Astrocyte of the cerebellum (primary cell): ENCODE data around the gene TMEM134.
A peak's percentile ranks its signal among the peaks of the same experiment; 100 is the strongest.

Experiments used
- DNase-seq: peaks from one replicate; pipeline ENCODE4 v3.0.0-alpha.2; 2011; ENCODE audit warnings: low read depth
- H3K4me3 ChIP-seq: 2 replicates; pipeline ENCODE4 v1.5.1; 2011; ENCODE audit warnings: mild to moderate bottlenecking, low read depth, low read length, moderate library complexity
- in situ Hi-C: cut with HindIII; loops from 2 replicates; pipeline ENCODE4 v1.10.0; 2017; ENCODE audit warnings: low sequenced_read_pairs
- TF ChIP-seq, protein P1 (sequence below): IDR thresholded peaks from 2 replicates; pipeline ENCODE4 v1.5.1; 2012; ENCODE audit warnings: low read length, low read depth, moderate library complexity, mild to moderate bottlenecking; ENCODE audit errors: missing control alignments

Gene TMEM134

DNA sequence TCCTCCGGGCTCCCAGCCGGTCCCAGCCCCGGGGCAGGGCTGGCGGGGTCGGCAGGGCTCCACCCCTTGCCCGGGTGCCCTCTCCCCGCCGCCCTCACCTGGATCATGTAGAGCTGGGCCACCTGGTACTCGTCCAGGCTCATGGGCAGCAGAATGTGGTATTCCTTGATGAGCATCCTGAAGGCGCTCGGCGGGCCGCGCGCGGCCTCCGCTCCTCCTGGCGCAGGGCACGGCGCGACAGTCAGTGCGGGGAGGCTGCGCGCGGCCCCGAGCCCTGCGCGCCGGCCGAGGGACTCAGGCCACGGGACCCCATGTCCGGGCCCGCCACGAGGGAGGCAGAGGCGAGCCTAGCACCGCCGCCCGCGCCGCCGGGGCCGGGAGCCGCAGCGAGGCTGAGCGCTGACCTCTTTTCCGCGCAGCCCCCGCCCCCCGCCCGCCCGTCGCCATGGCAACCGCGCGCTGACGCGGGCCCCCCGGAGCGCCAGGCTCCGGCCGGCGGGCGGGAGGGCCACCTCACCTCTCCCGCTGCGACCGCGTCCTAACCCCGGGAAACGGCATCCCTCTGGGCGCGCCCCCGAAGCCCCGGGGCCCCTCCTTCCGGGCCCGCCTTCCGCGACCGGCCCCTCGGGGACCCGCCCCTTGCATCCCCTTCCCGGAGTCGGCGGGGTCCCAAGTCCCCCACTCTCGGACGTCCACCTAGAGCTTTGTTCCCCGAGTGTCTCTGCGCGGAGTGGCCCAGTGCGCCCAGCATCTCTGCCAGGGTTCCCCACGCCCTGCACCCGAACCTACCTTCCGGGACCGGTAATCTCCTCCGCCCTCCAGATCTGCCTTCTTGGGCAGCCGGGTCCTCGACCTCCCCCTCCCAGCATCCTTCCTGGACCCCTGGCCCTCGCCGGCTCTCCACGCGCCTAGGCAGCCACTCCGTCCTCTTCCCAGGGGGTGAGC lies 35.2 kb upstream of the TMEM134 start:
- TF ChIP-seq, protein P1, sequence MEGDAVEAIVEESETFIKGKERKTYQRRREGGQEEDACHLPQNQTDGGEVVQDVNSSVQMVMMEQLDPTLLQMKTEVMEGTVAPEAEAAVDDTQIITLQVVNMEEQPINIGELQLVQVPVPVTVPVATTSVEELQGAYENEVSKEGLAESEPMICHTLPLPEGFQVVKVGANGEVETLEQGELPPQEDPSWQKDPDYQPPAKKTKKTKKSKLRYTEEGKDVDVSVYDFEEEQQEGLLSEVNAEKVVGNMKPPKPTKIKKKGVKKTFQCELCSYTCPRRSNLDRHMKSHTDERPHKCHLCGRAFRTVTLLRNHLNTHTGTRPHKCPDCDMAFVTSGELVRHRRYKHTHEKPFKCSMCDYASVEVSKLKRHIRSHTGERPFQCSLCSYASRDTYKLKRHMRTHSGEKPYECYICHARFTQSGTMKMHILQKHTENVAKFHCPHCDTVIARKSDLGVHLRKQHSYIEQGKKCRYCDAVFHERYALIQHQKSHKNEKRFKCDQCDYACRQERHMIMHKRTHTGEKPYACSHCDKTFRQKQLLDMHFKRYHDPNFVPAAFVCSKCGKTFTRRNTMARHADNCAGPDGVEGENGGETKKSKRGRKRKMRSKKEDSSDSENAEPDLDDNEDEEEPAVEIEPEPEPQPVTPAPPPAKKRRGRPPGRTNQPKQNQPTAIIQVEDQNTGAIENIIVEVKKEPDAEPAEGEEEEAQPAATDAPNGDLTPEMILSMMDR: no peak
- no peak for DNase-seq
- H3K4me3 ChIP-seq: peak overlapping the region; percentile 56
- in situ Hi-C loops: no loop called here

- no peak for DNase-seq
- in situ Hi-C loops: no loop called here
- H3K4me3 ChIP-seq: peak overlapping the region; percentile 56
- TF ChIP-seq, protein P1: no peak
Measured at GRCh38 chr11:67503119-67504004, 34.3 kb upstream of the TMEM134 start.

- no peak for DNase-seq
- H3K4me3 ChIP-seq: no peak overlapping the region
- TF ChIP-seq, protein P1: no peak
- in situ Hi-C loops: no loop called here
Measured at GRCh38 chr11:67502328-67502979, 33.4 kb upstream of the TMEM134 start.

- H3K4me3 ChIP-seq: no peak overlapping the region
- no peak for DNase-seq
- TF ChIP-seq, protein P1: no peak
- in situ Hi-C loops: no loop called here
Measured at GRCh38 chr11:67501854-67502253, 32.8 kb upstream of the TMEM134 start.

DNA sequence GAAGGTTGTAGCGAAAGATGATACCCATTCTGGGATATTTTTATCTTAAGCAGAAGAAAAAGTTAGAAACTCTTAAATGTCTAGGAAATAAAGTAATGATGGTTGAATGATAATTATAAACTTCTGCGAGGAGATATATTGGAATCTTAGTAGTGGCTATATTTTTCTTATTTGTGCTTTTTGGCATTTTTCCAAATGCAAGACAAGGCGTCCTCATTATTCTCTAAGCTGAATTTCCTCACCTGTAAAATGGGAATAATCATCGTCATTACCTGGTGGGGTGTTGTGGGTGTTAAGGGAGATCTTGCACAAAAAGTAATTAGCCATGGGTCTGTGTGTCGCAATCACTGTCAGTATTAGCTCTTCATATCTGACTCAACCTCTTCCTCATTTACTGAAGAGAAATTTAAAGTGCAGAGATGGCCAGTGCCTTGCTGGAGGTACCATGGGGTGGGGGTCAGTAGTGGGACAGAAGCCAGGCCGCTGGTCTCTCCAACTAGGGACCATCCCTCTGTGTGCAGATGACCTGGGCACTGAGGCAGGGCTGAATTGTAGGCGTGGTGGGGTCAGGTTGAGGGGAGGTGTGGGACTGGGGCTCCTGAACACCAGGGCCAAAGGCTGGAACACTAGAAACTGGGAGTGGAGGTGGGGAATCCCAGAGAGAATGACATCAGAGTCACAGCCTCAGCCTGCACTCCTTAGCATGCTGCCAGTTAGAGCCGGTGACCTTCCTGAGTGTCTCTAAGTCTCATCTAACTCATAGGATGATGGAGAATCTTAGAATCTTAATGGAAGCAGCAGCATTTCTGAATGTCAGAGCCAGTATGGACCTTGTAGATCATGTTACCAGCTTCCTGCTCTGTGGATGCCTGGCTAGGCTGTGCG lies 32.0 kb upstream of the TMEM134 start:
- TF ChIP-seq, protein P1: no peak
- no peak overlapping the region for H3K4me3 ChIP-seq
- DNase-seq: no peak
- in situ Hi-C loops: no loop called here
